IPS DF 4.7 (cell line): ENCODE measurements around the gene TMUB1.
A peak's percentile ranks its signal among the peaks of the same experiment; 100 is the strongest.

Experiments used
- DNase-seq: peaks from one replicate; pipeline ENCODE4 v3.0.0-alpha.2; 2013; ENCODE audit warnings: low spot score; ENCODE audit errors: extremely low read depth

Gene TMUB1, protein sequence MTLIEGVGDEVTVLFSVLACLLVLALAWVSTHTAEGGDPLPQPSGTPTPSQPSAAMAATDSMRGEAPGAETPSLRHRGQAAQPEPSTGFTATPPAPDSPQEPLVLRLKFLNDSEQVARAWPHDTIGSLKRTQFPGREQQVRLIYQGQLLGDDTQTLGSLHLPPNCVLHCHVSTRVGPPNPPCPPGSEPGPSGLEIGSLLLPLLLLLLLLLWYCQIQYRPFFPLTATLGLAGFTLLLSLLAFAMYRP

DNA sequence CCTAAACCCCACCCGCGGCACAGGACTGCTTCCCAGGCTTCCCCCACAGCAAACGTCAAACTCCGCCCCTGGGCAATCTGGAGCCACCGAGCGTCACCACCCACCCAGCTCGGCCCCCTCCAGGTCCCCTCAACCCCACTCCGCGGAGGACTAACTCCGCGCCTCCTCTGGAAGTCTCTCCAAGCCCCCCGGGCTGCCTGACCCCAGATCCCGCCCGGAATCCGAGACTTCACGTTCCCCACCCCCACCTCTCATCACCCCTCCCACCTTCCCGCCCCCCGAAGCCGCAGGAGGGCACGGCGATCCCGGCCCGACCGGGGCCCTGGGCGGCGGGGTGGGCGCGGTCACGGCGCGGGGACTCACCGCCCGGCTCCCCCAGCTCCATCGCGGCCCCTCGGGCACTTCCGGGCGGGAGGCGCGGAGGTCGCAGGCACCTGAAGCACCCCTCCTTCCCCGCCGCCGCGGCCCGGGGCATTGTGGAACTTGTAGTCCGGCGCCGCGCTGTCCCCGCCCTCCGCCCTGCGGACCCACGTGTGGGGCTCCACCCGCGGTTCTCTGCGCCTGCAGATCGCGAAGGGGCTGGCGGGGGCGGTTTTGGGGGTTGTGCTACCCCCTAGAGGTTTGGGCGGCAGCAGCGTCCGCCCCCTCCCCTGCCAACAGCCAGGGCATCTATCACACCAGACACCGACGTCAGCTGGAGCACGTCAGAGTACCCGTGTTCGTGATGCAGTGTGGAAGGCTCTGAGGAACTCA, at the start of gene TMUB1:
TMUB1 (minus strand) TSS at position 423 of the 753 bp plus-strand sequence. CDS start 930 bp downstream, outside the sequence.
- no peak for DNase-seq

DNA sequence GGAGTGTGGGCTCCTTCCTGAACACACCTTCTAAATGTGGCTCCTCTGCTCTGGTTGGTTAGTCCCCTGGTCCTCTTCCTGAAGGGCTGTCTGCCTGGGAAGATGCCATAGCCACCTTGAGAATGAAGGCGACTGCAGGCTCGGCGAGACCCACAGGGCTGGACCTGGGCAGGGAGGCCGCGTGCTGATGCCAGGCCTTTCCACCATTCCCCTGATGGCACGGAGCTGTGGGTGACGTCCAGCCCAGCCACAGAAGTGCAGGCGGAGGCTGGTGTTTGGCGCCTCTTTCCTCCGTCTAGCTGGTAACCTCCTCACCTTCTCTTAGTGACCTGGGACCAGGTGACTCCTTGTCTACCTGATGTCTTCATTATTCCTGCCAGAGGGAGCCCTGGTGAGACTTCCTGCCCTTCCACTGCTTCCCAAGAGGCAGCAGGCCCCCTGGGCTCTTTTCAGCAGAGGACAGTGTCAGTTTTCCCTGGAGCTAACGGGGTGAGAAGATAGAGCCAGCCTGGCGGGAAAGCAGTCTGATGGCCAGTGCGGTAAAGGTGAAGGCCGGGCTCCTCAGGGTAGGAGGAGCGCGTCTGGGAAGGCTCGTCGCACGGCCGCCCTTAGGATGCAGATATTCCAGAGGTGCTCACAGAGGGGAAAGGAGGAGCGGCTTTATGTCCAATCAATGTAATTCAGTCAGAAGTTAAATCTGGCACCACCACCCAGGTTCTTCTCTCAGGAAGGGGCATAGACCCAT, 49.3 kb upstream of the TMUB1 start:
- no peak for DNase-seq

DNA sequence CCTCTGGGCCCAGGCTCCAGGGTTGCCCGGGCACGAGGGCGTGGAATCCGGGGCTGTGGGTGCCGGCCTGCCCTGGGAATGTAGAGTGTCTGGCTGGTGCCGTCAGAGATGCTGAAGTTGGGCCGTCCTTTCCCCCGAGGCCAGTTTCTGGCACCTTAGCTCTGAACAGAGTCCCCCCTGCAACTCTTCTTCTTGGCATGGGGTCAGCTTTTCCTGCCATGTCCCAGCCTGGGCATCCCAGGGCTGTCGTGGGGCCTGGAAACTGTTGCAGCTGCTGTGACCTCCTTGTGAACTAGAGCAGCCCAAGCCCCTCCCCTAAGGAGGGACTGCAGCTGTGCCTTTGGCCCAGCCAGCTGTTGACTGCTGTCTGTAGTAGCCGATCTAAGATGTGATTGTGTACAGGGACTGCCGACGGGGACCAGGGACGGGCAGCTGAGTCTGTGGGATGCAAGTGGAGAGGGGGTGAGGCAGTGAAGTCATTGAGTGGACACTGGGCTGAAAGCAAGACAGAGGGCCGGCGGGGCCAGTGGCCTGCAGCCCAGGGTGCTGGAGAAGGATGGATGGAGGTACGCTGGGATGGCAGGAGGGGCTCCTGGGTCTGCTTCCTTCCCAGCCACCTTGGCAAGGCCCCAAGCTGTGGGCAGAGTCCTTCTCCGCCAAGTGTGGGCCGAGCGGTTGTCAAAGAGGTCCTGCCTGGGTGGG, 48.5 kb upstream of the TMUB1 start:
- DNase-seq, result no peak

DNA sequence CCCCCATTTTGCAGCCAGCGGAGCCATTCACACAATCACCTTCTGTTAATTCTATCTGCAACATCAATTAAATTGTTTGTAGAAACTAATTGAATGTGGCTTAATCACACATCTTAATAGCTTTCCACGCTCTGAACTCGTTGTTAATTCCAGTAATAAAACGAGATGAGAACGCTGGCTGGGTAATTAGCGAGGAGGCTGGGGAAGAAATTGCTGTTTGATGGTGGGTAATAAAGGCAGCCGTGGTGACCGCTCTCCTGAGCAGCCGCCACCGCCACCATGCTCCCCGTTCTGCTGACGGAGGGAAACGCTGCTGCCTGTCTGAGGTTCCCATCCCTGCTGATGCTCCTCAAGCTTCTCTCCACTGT, 47.9 kb upstream of the TMUB1 start:
- no peak for DNase-seq

DNA sequence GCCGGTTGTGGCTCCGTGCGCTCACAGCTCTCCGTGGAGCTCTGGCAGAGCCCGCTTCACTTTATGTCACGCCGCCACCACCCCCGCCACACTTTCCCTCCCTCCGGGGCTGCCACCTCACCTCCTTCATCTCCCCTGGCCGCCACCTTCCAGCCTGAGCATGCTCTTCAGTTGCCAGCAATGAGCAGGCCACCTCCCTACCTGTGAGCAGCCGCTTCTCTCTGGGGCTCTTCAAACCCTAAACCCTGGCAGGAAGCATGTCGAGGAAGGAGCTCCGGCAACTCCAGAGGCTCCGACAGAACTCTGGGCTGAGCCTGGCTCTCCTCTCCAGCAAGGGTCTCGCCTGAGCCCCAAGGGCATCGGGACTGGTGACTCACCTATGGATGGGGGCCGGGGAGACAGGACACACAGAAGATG, 47.5 kb upstream of the TMUB1 start:
- DNase-seq, result no peak

DNA sequence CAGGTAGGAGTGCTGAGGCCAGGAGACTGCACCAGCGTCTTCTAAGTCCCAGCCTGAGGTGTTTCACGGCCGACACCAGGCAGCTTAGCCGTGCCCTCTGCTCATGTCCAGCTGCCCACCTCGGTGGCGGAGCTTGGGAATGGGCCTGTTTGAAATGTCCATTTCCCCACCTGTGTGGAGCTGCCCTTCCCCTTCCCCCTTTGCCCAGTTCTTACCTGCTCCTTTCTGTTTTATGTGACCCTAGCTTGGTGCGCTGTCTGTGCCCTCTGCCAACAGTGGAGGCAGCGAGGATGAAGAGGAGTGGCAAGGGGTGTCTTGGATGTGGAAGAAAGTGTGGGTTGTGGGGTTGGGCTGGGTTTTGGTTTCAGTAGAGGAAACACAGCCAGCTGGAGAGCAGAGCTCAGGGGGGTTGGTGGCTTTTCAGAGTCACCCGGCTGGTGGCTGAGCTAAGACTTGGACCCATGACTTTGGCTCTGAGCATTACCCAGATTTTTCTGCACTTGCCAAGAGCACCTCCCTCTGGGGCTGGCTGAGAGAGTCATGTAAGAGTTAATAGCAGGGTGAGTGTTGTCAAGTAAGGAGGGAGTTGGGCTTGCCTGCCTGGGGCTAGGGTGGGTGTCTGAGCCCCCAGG, 46.8 kb upstream of the TMUB1 start:
- DNase-seq, result no peak

DNA sequence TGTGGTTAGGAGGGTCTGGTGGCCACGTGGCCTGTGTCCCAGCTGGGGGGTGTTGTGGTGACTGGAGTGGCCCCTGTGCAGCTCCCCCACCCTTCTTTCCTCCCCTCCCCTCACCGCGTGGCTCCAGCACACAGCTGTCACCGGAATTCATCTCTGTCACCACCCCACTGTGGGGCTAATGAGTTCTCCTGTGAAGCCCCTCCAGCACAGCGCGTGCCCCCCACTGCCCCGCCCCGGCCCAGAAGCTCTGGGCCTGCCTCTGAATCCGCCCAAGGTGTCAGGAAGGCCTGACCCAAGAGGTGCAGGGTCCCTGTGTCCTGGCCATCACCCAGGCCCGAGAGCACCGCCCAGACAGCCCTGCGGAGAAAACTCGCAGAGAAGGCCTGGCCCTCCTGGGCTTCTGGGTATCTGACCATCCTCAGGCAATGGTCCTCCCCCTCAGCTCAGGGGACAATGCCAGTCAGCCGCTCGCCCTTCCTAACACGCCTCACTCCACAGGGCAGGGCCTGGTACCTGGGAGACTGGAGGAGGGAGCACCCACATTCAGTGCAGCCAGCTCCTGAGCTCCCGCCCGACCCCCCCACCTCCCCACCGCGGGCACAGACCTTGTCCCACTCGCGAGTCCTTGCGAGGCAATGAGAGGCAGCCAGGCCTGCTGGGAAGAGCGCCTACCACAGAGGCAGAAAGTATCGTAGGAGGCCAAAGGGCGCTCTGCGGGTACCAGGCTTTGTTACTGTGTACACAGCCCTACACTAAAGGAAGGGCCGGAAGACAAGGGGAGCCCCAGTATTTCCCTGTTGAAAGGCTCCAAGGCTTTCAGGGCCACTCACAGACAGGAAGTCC, 46.0 kb upstream of the TMUB1 start:
- no peak for DNase-seq

DNA sequence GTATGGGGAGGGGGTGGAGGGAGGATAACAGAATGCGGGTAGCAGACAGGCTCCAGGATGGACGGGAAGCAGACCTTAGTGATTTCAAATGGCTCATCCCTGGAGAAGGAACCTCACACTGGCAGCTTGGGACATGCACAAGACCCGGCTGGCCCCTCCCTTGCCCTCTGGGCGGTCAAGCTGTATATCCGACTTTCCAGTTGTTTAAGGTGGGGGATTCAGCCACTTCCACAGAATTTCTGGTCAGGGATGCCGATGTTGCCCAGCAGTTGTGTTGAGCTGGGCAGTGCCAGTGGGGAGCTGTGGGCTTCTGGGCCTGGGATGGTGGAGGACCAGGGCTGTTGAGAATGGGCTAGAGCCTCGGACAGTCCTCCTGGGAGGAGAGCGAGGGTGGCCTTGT, 45.4 kb upstream of the TMUB1 start:
- DNase-seq, result no peak

DNA sequence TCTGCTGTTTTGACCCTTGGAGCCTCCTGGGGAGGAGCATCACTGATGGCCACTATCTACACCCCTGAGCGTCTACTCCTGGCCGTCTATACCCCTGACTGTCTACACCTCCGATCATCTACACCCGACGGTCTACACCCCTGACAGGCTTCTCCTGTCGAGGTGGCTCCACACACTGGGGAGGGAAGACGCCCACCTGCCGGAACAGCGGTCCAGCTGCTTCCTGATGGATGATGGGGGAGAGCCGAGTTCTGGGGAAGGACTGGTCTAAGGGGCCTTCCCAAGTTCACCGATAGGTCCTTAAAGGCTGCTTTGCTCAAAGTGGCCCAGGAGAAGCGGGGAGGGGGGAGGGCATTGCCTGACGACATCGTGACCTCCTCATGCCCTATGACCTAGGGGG, 44.9 kb upstream of the TMUB1 start:
- no peak for DNase-seq

DNA sequence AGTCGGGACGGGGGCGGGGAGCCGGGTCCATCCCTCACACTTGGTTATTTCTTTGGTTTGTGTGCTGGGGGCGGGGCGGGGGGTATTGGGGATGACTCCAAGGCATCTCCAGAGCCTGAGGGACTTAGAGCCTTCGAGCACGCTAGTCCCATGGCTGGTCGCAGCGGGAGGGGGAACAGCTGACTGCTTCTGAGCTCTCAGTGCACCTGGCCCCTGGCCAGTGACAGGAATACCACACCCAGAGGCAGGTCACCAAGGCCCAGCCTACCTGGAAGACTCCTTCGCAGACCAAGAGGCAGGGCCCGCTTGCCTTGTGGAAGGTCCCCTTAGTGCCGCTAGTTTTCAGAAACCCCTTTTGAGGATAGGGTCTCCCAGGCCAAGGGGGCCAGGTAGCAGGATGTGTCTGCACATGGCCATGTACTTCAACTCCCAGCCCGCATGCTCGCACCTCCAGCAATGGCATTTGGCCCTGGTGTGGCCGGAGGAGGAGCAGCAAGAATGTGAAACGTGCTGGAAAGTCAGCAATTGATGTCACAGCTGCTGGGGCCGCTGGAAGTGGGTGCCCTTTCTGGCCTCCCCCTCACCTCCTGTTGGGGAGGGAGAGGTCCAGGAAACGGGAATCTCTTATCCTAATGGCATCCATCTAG, 43.3 kb upstream of the TMUB1 start:
- DNase-seq, result no peak

DNA sequence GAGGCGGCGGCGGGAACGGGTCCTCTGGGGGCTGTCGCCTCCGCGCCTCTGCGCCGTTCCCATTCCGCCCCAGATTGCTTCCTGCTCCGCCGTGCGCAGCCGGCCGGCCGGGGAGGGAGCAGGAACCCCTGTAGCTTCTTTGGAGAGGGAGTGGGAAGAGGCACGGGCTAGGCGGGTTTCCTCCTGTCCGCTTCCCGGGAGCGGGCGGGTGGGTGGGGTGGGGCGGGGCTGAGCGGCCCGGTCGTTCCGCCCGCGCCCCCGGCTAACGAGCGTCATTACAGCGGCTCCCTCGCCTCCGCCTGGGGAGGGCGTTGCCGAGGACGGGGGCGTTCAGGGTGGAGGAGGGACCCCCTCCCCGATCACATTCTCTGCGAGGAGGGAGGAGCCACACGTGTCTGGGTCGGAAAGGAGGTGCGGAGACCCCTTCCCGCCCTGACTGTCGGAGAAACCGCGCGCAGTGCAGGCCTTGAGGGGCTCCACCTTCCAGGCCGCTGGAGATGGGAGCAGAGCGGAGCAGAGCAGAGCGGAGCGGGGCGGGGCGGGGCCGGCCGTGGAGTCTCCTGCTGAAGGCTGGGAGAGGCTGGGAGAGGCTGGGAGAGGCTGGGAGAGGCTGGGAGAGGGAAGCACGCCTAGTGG, 42.7 kb upstream of the TMUB1 start:
- DNase-seq, result no peak

DNA sequence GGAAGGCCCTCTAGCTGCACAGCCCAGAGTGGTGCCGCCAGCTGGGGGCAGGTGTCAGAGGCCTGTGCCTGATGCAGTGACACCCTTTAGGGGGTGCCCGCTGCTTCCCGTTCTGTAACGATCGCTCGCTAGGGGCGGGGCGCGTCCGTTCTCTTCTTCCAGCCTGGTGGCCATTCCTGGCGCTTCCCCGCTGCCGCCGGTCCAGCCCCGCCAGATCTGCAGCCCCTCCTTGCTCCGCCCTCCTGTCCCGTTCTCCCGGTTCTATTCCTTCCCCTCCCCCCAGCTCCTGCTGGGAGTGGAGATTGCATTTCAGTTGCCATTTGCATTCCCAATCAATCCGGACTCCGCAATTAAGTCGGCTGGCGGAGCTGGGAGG, 42.2 kb upstream of the TMUB1 start:
- no peak for DNase-seq

DNA sequence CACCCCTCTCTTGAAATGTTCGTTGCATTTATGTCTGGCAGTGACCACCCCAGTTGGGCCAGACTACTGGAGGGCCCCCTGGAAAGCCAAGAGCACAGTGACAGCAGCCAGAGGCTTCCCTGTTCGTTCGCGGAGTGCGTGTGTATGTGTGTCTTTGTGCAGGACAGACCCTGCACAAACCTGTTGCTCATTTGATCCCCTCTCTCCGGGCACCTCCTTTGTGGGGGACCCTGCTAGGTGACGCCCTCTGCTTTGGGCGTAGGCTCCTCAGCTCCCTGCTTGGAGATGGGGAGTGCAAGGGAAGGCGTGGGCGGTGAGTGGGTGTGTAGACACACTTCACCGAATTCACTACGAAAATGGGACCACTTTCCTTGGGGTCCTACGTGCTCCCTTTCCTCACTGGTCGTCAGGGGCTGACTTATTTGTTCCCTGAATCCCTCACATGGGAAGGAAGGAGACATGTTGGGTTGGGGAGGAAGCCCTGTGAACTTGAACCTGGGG, 41.7 kb upstream of the TMUB1 start:
- no peak for DNase-seq

DNA sequence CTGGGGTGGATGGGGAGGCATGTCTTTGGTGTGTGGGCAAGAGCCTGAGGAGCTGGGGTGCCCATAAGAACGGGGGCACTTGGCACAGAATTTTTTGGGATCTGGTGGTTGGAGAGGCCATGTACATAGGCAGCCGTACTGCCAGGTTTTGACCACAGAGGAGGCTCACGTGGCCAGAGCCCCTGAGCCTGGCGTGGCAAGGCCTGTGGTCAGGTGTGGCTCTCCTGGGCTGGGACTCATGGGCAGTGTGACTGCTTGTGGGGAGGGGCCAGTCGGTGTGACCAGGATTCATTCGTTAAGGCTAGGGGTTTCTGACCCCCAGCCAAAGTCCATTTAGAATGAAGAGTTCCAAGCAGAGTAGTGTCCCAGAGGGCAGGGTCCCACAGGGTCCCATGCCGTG, 41.2 kb upstream of the TMUB1 start:
- DNase-seq, result no peak

DNA sequence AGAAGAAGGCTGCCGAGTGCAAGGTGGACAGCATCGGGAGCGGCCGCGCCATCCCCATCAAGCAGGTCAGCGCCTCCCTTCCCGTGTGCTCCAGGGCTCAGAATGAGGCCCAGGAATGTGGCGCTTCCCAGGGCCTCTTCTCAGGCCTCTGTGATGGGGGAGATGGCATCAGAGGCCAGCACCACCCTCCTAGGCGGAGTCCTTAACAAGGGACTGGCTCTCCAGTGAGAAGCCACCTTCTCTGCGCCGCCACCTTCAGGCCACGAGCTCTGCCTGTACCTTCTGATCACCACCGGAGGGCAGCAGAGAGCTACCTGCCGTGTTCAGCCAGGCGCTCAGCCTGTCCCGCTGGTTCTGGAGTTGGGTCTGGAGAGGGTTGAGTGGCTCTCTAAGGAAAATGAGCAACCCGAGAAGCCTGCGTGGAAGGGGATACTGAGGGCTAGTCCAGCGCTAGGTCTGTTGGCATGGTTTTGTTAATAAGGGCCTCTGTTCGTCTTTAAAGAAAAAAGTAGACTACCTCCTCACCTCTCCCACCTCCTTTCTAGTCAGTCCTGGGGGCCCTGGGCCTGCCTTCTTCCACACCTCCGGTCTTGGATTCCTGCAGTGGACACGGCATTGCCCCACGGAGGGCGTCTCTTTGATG, 40.6 kb upstream of the TMUB1 start:
- peak; percentile 80 for DNase-seq

DNA sequence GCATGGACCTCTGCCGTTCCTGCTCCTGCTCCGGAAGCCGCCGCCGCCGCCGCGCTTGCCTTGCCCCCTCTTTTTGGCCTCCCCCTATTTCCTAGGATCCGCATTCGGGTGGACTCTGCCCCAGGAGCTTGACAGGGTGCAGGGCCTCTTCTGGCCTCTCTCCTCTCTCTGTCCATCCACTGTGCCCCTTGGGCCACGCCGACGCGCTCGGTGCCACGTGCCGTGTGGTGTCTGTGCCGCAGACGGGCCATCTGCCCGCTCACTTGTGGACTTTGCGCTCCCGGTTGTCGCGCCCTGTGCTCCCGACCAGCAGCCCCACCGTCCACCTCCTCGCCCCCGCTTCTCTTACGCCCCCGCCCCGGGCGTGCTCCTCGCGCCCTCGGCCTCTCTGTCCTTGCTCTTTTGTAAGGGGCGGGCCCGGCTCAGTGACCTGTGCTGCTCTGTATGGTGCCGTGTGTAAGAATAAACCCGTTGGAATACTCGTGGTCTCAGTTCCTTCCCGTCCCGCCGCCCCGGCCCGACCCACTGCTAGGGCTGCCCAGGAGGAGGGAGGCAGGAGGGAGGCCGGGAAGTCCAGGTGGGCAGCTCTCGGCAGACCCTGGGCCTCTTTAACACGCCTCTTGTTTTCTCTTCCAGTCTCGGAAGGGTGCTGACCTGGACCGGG, 40.0 kb upstream of the TMUB1 start:
- no peak for DNase-seq

DNA sequence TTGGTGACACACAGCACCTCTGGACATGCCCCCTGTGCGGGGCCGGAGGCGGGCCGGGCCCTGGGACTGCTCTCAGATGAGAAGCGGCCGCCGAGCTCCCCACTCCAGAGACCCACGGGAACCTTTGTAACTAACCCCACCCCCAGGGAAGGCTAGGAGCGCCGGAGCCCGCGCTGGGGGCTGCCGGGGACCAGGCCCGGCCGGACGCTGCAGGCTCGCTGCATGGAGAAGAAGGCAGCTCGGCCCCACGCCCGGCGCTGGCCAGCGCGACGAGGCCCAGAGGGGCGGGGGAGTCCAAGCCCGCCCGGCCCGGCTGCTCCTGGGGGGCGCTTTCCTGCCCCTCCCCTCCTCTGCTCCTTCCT, 39.5 kb upstream of the TMUB1 start:
- no peak for DNase-seq

DNA sequence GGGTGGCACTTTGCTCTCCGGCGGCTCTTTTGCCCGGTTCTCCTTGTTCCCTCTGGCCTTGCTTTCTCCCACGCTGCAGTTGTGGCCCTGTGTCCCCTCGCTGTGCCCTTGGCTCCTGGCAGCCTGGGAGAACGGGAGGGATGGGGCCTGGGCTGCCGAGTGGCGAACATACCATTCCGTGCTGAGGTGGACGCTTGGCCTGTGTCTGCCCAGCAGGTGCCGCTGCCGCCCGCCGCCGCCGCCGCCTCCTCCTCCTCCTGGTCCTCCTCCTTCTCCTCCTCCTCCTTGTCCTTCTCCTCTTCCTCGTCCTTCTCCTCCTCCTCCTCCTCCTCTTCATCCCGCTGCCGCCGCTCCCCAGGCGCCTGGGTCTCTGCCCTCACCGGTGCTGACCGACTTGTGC, 39.0 kb upstream of the TMUB1 start:
- no peak for DNase-seq
